GM21528 (cell line): ENCODE measurements around the gene AKAP9.
"Not testable (repeated sequence)": the region's sequence is repeated elsewhere in the genome, so short reads cannot be mapped to it uniquely, and the experiment has no call there.

Experiments used
- ATAC-seq: cut with Tn5 transposase; IDR thresholded peaks from one replicate; pipeline ENCODE4 v1.9.1; 2021; ENCODE audit warnings: mild to moderate bottlenecking, moderate library complexity; ENCODE audit not compliant: unreplicated experiment, low FRiP score

The AKAP9 gene

GRCh38 chr7:92119213-92119759 is 178.6 kb downstream of the AKAP9 start:
- ATAC-seq = no peak

- ATAC-seq = no peak
Measured at GRCh38 chr7:92121681-92122080, 181.0 kb downstream of the AKAP9 start.

GRCh38 chr7:92131093-92131492 is 190.4 kb downstream of the AKAP9 start:
- no peak for ATAC-seq

GRCh38 chr7:92131764-92132330 is 191.2 kb downstream of the AKAP9 start:
- no peak for ATAC-seq

- ATAC-seq = peak; percentile 21
Measured at GRCh38 chr7:92133133-92133736, 192.6 kb downstream of the AKAP9 start.

- ATAC-seq = peak; percentile 42
Measured at GRCh38 chr7:92133737-92134270, 193.1 kb downstream of the AKAP9 start.

GRCh38 chr7:92134271-92135051 is 193.8 kb downstream of the AKAP9 start, which contains the start of gene CYP51A1:
CYP51A1 (minus strand) TSS chr7:92134477; CDS start chr7:92134364, 113 bp downstream.
- ATAC-seq = peak; percentile 89

- no peak for ATAC-seq
Measured at GRCh38 chr7:92135052-92135889, 194.6 kb downstream of the AKAP9 start.

GRCh38 chr7:92137557-92137956 is 196.9 kb downstream of the AKAP9 start:
- ATAC-seq = no peak

GRCh38 chr7:92141161-92141560 is 200.5 kb downstream of the AKAP9 start:
- no peak for ATAC-seq

- ATAC-seq = not testable (repeated sequence)
Measured at GRCh38 chr7:92142791-92143190, 202.1 kb downstream of the AKAP9 start.

- not testable (repeated sequence) for ATAC-seq
Measured at GRCh38 chr7:92143192-92143880, 202.7 kb downstream of the AKAP9 start.

- ATAC-seq = no peak
Measured at GRCh38 chr7:92149736-92150239, 209.1 kb downstream of the AKAP9 start.

GRCh38 chr7:92150450-92151017 is 209.9 kb downstream of the AKAP9 start:
- ATAC-seq = no peak

GRCh38 chr7:92155108-92155739 is 214.6 kb downstream of the AKAP9 start:
- ATAC-seq = no peak

- ATAC-seq = no peak
Measured at GRCh38 chr7:92156990-92157389, 216.3 kb downstream of the AKAP9 start.

- no peak for ATAC-seq
Measured at GRCh38 chr7:92158660-92159575, 218.3 kb downstream of the AKAP9 start.
